A549 treated with AZD9567 at 1 μM for 4 hours (cell line): ENCODE data around the gene RAMACL. TPM values are rescaled to one million over a fixed set of nuclear protein-coding genes. Genes with fewer than 3 reads are reported as not detected.

Source experiments
- total RNA-seq: library from RNA; stranded (reverse); fragments of 200-300 nt; extraction: Qiagen RNA extraction; gene quantifications from 5 replicates; pipeline ENCODE4 v1.2.3, GENCODE V29; 2022; ENCODE audit not compliant: insufficient read depth

Gene RAMACL
- total RNA-seq = 0.08 to 0.19 TPM (median 0.13 TPM) in 4 of 5 replicates, not detected in the other

DNA sequence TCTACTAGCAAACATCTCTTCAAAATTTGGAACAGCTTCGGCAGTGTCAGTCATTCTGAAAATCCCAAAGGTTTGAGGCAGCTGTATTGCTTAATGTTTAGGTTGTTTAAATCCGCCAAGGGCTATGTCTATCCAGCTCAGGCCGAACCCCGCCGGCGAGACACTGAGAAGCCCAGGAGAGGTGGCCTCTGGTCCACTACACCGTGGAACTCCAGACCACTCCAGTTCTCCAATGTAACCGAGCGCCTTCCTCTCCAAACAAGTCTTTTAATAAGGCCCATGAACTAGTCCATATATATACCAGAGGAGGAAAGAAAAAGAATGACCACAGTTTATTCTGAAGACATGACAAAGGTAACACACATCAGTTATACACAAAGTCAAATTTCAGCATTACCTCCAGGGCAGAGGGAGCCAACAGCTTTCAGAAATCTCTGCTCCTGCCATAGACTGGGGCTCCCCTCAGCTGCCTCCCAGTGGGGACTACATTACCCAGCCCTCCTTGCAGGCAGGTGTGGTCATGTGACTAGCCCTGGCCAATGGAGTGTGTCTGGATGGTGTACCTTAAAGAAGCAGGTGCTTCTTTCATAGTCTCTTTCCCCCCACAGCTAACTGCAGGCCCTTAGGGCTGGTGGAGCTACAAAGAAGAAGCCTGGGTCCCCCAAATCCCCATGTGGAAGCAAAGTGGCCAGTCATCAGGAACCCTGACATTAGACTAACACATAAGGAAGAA lies at the start of gene RAMACL:
RAMACL (minus strand) TSS at position 255 of the 733 bp plus-strand sequence; CDS start at position 54, 201 bp downstream.

DNA sequence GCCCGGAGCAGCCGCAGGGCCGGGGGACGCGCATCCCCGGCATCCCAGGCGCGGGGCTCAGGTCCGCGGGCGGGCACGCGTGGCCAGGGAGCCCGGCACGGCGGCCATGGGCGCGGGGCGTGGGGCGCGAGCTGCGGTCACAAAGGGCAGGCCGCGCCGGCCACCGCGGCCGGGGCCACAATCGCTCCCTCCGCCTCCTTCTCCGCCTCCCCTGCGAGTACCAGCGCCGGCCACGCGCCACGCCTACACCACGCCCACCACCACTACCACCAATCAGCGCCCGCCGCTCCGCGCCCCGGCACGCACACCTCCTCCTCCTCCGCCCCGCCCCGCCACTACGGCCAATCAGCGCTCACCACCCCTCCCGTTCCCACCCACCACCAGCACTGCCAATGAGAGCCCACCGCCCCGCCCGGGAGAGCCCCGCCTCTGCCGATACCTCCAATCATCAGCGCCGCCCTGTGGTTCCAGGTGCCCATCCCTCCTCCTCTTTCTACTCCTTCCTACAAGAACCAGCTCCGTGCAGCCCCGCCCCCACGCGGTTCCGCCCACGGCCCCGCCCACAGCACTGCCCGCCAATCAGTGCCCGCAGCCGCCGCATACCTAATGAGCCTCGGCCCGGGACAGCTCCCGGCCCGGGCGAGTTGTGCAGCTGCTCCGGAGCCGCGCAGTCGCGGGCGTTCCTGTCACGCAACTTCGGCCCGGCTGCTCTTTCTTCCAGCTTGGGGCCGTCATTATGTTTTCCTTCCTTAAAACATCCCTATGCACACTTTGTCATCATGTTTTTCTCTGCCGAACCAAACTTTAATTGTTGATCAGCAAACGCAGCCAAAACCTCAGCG lies 40.8 kb upstream of the RAMACL start, which contains the start of gene RPS6KA2:
RPS6KA2 (minus strand) TSS at position 219 of the 842 bp plus-strand sequence. CDS start 232 bp downstream, outside the sequence.

Other genes starting within 250 kb of the RAMACL start
- 36.9 to 43.4 TPM (median 41.3 TPM) in 5 replicates for gene SFT2D1, start 244.1 kb downstream of the RAMACL start, total RNA-seq
- gene MPC1, start 203.7 kb downstream of the RAMACL start, total RNA-seq = 4.7 to 6.3 TPM (median 5.0 TPM) in 5 replicates
- gene RPS6KA2, start 40.6 kb upstream of the RAMACL start, total RNA-seq = 0.10 to 0.19 TPM (median 0.13 TPM) in 4 of 5 replicates, not detected in the other